Measurements from ENCODE around the gene TFE3. TPM values are rescaled to one million over a fixed set of nuclear protein-coding genes. Genes with fewer than 3 reads are reported as not detected.

The TFE3 gene
- total RNA-seq, 4 donors from 2014 or later: 29.3 to 44.5 (median 34.7) TPM

DNA sequence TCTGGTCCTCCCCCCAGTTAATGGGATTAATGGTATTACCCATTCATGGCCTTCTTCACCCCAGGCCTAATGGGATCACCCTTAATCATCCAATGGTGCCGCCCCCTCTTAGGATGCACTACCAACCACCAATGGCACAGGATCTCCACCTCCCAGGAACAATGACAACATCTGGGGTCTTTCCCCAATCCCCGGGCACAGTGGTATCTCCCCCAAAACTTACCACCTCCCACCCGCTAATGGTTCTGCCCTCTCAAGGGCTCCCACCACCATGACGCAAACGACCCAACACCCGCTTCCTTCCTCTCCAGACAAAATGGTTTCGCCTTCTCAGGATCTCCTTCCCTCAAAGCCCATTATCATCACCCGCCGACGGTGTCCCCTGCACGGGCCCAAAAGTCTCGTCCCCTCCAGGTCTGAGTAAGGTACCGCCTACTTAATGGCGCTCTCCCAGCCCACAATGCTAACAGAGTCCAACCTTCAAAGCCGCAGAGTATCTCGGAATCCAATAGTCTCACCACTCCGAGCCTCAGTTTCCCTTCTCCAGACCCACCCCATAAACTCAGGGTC, 41.6 kb downstream of the TFE3 start:
- intact Hi-C loops (cut with DNase I; ENCODE audit: low total_unique reads) (loop anchor here (1.0 to 5.0 kb wide), 2 partner anchors 42 to 104 kb away; partner anchors contain the start of genes PQBP1, TFE3 and TIMM17B), in situ Hi-C loops (cut with MboI; ENCODE audit: low sequenced_read_pairs in 4 of 4) (no loop called here)
- Histone ChIP-seq H3K9me3 (no peaks in the 10 kb centered on the region), H3K4me3 (peak overlapping the region; percentile 69 to 89 (median 75)), H3K27ac (peak overlapping the region; percentile 77 to 89 (median 83)), H3K4me1 (peaks cover 3 to 7% of the 10 kb centered on the region in 2 donors), H3K27me3 (no peaks in the 10 kb centered on the region), H3K36me3 (peaks cover 0 to 14% of the 10 kb centered on the region in 2 donors)
- peak in 1 of 2 donors; percentile 14 for DNase-seq
- TF ChIP-seq, protein P1, sequence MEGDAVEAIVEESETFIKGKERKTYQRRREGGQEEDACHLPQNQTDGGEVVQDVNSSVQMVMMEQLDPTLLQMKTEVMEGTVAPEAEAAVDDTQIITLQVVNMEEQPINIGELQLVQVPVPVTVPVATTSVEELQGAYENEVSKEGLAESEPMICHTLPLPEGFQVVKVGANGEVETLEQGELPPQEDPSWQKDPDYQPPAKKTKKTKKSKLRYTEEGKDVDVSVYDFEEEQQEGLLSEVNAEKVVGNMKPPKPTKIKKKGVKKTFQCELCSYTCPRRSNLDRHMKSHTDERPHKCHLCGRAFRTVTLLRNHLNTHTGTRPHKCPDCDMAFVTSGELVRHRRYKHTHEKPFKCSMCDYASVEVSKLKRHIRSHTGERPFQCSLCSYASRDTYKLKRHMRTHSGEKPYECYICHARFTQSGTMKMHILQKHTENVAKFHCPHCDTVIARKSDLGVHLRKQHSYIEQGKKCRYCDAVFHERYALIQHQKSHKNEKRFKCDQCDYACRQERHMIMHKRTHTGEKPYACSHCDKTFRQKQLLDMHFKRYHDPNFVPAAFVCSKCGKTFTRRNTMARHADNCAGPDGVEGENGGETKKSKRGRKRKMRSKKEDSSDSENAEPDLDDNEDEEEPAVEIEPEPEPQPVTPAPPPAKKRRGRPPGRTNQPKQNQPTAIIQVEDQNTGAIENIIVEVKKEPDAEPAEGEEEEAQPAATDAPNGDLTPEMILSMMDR (IDR thresholded peaks at IDR 0.05 in 4 of 5, conservative IDR thresholded peaks at IDR 0.05 in 1 of 5): no peak
- TF ChIP-seq POLR2A (IDR thresholded peaks at IDR 0.05): no peak
- peak in 1 of 2 donors; percentile 25 for ATAC-seq

DNA sequence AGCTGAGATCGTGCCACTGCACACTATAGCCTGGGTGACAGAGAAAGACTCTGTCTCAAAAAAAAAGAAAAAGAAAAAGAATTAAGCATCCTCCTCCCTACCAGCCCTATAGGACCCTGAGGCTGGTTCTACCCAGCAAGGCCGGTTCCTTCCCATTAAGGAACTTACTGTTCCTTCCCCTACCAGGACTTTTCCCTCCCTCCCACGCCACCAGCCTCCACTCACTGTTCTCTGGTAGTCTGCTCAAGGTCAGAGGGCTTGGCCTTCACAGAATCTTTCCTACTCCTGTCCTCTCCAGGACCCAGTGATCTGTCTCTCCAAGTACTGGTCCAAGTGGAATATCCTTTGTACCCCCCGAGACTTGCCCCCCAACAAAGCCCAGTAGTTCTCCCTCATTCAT, 42.5 kb downstream of the TFE3 start:
- TF ChIP-seq POLR2A (IDR thresholded peaks at IDR 0.05): no peak
- TF ChIP-seq, protein P1 (IDR thresholded peaks at IDR 0.05 in 4 of 5, conservative IDR thresholded peaks at IDR 0.05 in 1 of 5): no peak
- H3K36me3 ChIP-seq: peaks cover 0 to 14% of the 10 kb centered on the region in 2 donors
- ATAC-seq (no peak), DNase-seq (no peak)
- in situ Hi-C loops (cut with MboI; ENCODE audit: low sequenced_read_pairs in 4 of 4) (no loop called here), intact Hi-C loops (cut with DNase I; ENCODE audit: low total_unique reads) (loop anchor here (5.0 kb wide), 1 partner anchor 103 kb away; the partner anchor contains the start of genes PQBP1 and TIMM17B)
- H3K4me1 ChIP-seq: peaks cover 3 to 7% of the 10 kb centered on the region in 2 donors
- no peaks in the 10 kb centered on the region for H3K27me3 ChIP-seq
- peak overlapping the region in 1 of 4 donors; percentile 69 for H3K4me3 ChIP-seq
- no peaks in the 10 kb centered on the region for H3K9me3 ChIP-seq
- no peak overlapping the region for H3K27ac ChIP-seq

DNA sequence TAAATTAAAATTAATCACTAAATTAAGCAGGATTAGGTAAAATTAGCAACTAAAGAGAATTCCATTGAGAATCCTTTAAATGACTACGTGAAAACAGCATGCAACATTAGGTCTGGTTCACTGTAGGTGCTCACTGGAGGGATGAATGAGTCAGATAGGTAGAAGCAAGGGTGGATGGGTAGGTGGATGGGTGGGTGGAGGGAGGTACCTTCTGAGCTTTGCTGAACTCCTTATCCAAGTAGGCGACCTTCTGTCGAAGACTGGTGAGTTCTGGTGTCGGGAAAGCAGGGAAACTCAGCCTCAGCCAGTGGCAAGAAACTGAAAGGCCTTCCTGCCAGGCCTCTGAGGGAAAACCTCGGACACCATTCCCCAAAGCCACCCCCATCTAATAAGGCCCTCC, 44.1 kb downstream of the TFE3 start:
- Histone ChIP-seq H3K4me1 (peaks cover 3 to 7% of the 10 kb centered on the region in 2 donors), H3K27me3 (no peaks in the 10 kb centered on the region), H3K9me3 (no peaks in the 10 kb centered on the region), H3K27ac (no peak overlapping the region), H3K4me3 (no peak overlapping the region), H3K36me3 (peaks cover 0 to 14% of the 10 kb centered on the region in 2 donors)
- intact Hi-C loops (cut with DNase I; ENCODE audit: low total_unique reads) (no loop called here), in situ Hi-C loops (cut with MboI; ENCODE audit: low sequenced_read_pairs in 4 of 4) (no loop called here)
- ATAC-seq: no peak
- no peak for DNase-seq
- no peak for TF ChIP-seq POLR2A (IDR thresholded peaks at IDR 0.05)
- TF ChIP-seq, protein P1 (IDR thresholded peaks at IDR 0.05 in 4 of 5, conservative IDR thresholded peaks at IDR 0.05 in 1 of 5): no peak

DNA sequence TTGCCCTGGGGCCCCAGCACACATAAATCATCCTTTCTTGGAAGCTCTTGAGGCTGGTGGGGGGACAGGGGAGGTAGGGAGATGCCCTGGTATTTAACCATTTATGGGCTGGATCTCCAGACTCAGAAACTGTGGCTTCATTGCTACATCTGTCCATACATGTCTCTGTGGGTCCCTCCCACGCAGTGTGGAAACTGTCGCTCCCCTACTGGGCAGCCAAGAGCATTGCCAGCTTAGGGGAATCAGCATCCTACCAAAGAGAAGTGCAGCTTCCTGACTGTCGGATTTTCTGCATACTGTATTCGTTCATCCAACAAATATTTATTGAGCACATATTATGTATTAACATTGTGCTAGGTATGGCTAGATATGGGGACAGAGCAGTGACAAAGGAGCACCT, 44.8 kb downstream of the TFE3 start:
- intact Hi-C loops (cut with DNase I; ENCODE audit: low total_unique reads): no loop called here
- TF ChIP-seq, protein P1 (IDR thresholded peaks at IDR 0.05 in 4 of 5, conservative IDR thresholded peaks at IDR 0.05 in 1 of 5): no peak
- no peak for TF ChIP-seq POLR2A (IDR thresholded peaks at IDR 0.05)
- in situ Hi-C loops (cut with MboI; ENCODE audit: low sequenced_read_pairs in 4 of 4): no loop called here
- Histone ChIP-seq H3K27me3 (no peaks in the 10 kb centered on the region), H3K4me1 (peaks cover 3 to 7% of the 10 kb centered on the region in 2 donors), H3K36me3 (peaks cover 0 to 14% of the 10 kb centered on the region in 2 donors), H3K9me3 (no peaks in the 10 kb centered on the region), H3K4me3 (no peak overlapping the region), H3K27ac (no peak overlapping the region)
- ATAC-seq: no peak
- DNase-seq: no peak

Data from gastrocnemius medialis (tissue), 4 donors.